Fibroblast of mammary gland (primary cell): ENCODE results near the gene GRK6.

Experiments used
- DNase-seq: peaks from one replicate; pipeline ENCODE4 v3.0.0-alpha.2; 2010; ENCODE audit warnings: low read depth
- H3K4me3 ChIP-seq: 2 replicates; pipeline ENCODE4 v1.5.1; 2011; ENCODE audit warnings: low read depth, mild to moderate bottlenecking, low read length, moderate library complexity; ENCODE audit not compliant: control insufficient read depth
- TF ChIP-seq, protein P1 (sequence below): conservative IDR thresholded peaks from 2 replicates; pipeline ENCODE4 v1.5.1; 2011; ENCODE audit warnings: low read depth, low read length, inconsistent platforms; ENCODE audit not compliant: control insufficient read depth, insufficient read depth

Gene GRK6

DNA sequence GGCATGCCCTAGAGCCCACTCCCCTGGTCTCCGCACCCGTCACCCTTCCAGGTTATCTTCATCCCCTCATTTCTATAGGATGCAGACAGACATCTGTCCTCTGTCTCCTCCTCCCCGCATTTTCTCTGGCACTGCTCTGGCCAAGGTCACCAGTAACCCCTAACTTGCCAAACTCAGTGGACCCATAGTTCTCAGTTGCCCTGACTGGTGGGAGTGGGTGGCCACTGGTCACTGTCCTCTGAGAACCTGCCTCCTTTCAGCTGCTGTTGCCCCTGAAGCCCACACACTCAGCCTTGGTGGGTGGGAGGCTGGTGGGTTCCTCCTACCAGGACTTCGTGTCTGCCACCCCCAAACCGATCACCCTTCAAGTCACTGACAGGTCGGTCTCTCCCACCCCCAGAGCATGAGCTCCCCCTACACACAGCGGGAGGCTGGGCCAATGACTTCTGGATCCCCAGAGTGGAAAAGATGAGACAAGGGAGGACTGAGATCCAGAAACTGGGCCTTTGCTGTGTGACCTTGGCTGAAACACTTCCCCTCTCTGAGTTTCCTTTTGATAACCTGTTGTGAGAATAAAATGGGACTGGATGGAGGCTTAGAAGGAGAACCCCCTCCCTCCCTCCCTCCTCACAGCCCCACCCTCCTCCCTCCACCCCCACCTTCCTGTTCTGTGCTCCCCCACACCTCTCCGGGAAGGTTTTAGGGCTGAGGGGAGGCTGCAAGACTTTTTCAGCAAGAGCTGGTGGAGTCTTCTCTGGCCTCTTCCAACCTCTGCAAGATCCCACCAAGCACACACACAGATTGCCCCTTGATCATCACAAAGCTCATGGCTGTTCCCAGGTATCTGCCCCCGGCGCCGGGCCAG lies 49.3 kb downstream of the GRK6 start:
- TF ChIP-seq, protein P1, sequence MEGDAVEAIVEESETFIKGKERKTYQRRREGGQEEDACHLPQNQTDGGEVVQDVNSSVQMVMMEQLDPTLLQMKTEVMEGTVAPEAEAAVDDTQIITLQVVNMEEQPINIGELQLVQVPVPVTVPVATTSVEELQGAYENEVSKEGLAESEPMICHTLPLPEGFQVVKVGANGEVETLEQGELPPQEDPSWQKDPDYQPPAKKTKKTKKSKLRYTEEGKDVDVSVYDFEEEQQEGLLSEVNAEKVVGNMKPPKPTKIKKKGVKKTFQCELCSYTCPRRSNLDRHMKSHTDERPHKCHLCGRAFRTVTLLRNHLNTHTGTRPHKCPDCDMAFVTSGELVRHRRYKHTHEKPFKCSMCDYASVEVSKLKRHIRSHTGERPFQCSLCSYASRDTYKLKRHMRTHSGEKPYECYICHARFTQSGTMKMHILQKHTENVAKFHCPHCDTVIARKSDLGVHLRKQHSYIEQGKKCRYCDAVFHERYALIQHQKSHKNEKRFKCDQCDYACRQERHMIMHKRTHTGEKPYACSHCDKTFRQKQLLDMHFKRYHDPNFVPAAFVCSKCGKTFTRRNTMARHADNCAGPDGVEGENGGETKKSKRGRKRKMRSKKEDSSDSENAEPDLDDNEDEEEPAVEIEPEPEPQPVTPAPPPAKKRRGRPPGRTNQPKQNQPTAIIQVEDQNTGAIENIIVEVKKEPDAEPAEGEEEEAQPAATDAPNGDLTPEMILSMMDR: no peak

DNA sequence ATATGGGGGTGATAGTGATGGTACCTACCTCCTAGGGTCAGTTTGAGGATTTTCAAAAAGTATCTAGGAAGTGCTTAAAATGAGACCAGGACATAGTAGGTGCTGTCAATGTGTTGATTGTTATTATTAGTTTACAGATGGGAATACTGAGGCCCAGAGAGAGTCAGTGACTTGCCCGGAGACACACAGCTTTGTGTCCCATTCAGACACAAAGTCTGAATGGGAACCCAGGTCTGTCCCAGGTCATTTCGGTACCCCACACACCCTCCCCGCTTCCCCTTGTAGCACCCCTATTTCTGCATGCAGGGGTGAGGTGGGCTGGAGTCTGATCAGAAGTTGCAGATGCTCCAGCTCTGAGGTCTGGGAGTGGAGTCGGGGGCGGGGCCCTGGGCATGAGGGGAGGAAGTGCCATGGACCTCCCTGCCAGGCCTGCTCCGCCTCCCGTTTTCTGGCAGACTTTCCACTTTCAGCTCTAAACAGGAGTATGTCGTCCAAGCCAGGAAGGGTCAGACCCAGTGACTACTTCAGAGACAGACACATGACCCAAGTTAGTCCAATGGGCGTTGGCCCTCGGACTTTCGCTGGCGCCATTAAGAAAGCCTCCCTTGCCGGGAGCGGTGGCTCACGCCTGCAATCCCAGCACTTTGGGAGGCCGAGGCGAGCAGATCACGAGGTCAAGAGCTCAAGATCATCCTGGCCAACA lies 50.2 kb downstream of the GRK6 start:
- no peak overlapping the region for H3K4me3 ChIP-seq
- DNase-seq: peak; percentile 82

More for the DNA sequence above, 49.3 kb downstream of the GRK6 start:
- no peak overlapping the region for H3K4me3 ChIP-seq
- DNase-seq: no peak

DNA sequence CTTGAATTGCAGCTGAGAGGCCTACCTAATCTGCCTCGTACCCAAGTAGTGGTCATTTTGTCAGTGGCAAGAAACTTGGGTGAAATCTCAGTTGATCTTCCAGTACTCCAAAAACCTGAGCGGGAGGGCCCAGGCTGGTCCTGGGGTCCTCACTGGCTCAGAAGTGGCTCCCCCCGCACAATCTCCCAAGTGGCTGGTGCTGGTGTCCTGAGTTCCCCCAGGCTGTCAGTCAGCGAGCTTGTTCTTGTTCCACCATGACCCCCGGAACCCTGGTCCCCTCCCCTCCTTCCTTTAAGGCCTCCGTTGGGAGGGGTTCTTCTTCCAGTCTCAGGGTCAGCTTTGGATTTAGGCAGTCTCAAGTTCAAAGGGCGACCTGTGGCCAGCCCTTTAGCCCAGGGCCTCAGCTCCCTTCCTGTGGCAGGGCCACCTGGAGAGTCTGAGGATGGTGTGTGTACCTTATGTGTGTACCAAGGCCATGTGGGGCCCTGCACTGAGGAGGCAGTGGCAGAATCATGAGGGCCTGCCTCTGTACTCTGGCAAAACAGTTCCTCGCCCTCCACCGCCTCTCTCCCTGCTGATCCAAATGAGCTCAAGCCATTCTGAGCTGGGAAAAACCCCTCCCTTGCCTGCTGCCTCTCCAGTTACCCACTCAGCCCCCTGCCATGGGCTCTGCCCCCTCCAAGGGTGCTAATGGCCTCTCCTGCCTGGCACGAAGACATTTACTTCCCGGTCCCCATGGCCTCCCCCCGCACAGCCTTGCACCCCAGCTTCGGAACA lies 51.4 kb downstream of the GRK6 start:
- no peak overlapping the region for H3K4me3 ChIP-seq
- no peak for DNase-seq
- TF ChIP-seq, protein P1: no peak

More for the DNA sequence above, 50.2 kb downstream of the GRK6 start:
- TF ChIP-seq, protein P1: no peak

DNA sequence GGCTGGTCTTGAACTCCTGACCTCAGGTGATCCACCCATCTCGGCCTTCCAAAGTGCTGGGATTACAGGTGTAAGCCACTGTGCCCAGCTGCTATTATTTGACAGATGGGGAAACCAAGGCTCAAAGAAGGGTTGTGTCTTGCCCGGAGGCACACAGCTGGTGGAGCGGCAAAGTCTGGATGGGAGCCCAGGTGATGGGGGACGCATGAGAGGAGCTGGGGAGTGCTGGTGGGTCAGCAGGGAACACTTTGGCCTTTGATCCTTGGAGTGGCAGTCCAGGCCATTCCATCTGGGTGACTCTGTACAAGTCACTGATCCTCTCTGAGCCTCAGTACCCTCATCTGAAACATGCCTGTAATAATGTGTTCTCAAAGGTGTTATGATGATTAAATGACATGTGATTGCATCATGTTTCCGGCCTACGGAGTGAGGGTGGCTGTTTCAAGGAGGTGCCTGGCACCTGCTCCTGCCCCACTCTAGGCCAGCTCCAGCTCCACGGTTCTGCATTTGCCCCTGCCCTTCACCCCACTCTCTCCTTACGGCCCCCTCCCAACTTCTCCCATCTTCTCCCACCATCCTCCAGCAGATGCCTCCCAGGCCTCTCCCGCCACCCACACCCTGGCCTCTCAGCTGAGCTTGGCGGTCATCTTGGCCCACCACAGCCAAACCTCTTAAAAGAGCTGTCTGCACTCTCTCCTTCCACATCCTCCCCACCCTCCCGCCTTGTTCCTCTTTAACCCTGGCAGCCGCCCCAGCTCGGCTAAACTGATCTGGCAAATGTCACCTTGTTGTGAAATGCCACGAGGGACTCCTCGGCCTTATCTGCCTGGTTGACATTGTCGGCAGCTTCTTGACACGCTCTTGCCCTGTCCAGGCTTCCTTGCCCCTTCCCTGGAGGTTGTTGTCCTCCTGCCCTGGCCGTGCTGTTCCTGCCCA lies 52.5 kb downstream of the GRK6 start:
- TF ChIP-seq, protein P1: no peak
- no peak overlapping the region for H3K4me3 ChIP-seq
- DNase-seq: peak; percentile 65

DNA sequence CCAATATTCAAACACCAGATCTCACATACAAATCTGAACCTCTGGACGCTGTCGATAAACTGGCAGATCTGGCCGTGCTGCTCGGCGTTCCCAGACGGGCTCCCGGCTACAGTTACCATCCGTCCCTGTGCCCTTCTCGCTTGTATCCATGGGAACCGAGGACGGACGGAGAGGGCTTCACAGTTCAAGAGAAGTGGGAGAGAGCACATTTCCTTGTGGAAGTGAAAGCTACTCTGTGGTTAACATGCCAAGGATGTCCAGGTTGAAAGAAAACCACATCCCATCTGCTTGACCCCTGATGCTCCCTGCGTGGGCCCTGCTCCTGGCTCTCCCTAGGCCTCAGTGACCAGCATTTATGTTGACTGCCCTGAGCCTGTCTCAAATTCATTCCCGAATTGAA lies 53.3 kb downstream of the GRK6 start:
- H3K4me3 ChIP-seq: no peak overlapping the region
- peak; percentile 86 for DNase-seq
- TF ChIP-seq, protein P1: no peak
